NK-92 (cell line): ENCODE results near the gene RUVBL2.
"Not testable (repeated sequence)": the region's sequence is repeated elsewhere in the genome, so short reads cannot be mapped to it uniquely, and the experiment has no call there.

Source experiments
- DNase-seq: peaks from one replicate; lab custom pipeline; 2025; ENCODE audit not compliant: unreplicated experiment; lab: John Stamatoyannopoulos, UW

The RUVBL2 gene

DNA sequence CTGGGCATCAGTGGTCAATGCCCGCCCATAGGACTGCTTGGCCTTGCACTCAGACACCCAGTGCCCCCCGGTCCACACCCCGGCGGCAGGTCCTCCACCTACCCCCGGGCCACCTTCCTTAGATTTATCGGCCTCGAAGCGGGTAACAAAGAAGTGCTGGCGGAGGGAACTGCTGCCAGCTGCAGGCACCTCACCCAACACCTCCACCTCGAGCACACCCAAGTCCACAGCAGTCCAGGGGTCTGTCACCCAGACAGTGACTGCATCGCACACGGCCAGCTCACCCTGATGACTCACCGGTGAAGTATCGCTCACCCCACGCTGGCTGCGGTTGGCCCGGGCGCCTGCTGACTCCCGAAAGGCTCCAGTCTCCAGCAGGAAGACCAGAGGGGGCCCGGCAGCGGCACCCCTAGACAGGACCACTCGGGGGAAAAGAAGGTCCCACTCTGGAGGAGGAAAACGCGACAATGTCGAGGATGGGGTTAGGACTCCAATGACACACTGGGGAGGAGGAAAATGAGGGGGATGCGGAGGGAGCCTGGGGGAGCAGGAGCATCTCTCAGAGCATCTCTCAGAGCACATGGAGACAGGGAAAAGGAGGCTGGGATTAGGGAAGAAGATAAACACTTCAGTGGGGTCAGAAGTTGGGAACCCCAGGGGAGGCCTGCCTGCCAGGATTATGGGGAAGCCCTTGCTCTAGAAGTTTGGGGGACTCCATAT lies 45.0 kb downstream of the RUVBL2 start:
- not testable (repeated sequence) for DNase-seq

DNA sequence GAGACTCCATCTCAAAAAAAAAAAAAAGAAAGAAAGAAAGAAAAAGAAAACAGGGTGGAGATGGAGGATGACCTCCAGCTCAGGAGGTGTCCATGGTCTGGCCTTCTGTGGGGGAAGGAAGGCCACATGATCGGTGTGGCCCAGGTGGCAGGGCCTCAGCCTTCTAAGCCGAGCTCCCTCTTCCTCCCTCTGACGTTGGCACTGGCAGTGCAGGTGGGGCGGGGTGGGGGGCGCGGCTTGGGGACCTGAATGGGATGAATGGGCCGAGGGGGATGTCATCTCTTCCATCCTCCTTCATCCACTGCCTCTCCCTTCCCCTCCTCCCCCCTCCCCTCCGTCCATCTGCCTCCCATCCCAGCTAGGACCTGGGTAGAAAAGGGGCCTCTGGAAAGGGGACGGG lies 46.0 kb downstream of the RUVBL2 start:
- DNase-seq = not testable (repeated sequence)

DNA sequence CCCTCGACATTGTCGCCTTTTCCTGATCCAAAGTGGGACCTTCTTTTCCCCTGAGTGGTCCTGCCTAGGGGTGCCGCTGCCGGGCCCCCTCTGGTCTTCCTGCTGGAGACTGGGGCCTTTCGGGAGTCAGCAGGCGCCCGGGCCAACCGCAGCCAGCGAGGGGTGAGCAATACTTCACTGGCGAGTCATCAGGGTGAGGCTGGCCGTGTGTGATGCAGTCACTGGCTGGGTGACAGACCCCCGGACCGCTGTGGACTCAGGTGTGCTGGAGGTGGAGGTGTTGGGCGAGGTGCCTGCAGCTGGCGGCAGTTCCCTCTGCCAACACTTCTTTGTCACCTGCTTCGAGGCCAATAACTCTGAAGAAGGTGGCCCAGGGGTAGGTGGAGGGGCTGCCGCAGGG lies 48.5 kb downstream of the RUVBL2 start:
- DNase-seq = no peak

- DNase-seq = not testable (repeated sequence)
These were observed 49.0 kb downstream of the RUVBL2 start for GRCh38 chr19:49042666-49043065.

GRCh38 chr19:49043548-49043947 lies 49.9 kb downstream of the RUVBL2 start, which contains the start of gene CGB5:
Gene CGB5 (plus strand): TSS chr19:49043848. CDS start chr19:49044210, 362 bp downstream.
- DNase-seq = not testable (repeated sequence)

- not testable (repeated sequence) for DNase-seq
These were observed 55.3 kb downstream of the RUVBL2 start, which contains the start of gene CGB8 for GRCh38 chr19:49049011-49049410. Gene CGB8 (minus strand): TSS chr19:49049111. CDS start chr19:49048739, 372 bp downstream.

- DNase-seq = not testable (repeated sequence)
These were observed 56.1 kb downstream of the RUVBL2 start for GRCh38 chr19:49049834-49050233.

GRCh38 chr19:49050376-49051033 lies 56.8 kb downstream of the RUVBL2 start:
- not testable (repeated sequence) for DNase-seq

DNA sequence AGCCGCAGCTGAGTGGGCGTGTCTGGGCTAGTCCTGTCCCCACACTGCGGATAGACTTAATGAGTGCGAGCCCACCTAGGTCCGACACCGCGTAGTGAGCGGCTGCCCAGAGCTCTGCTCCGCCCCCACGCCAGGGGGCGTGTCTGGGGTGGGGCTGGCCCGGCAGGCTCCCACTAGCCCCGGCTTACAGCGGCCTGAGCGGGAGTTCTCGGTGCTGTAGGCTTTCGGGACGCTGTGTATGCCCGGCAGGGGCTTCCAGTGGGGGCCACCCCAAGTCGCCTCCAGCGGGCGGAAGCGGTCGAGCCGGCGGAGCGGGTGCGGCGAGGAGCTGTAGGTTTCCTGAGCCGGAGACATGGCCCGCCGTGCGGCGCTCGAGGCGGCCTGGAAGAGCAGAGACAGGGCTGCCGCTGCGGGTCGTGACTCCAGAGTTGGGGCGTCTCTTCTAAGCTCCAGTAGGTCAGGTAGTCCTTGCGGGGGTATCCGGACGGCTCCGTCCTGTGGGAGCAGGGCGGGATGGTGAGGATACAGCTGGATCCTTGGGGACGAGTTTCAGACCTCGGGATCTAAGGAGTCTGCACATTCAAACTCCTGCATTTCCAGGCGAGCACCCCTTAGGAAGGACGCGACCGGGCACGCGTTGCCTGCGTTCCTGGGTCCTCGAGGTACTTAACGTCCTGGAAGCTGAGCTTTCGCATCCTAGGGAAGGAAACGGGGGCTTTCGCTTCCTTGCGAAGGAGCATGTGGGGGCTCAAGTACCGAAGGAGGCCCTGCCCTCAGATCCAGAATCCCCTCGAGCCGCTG lies 62.6 kb downstream of the RUVBL2 start:
- DNase-seq = no peak

DNA sequence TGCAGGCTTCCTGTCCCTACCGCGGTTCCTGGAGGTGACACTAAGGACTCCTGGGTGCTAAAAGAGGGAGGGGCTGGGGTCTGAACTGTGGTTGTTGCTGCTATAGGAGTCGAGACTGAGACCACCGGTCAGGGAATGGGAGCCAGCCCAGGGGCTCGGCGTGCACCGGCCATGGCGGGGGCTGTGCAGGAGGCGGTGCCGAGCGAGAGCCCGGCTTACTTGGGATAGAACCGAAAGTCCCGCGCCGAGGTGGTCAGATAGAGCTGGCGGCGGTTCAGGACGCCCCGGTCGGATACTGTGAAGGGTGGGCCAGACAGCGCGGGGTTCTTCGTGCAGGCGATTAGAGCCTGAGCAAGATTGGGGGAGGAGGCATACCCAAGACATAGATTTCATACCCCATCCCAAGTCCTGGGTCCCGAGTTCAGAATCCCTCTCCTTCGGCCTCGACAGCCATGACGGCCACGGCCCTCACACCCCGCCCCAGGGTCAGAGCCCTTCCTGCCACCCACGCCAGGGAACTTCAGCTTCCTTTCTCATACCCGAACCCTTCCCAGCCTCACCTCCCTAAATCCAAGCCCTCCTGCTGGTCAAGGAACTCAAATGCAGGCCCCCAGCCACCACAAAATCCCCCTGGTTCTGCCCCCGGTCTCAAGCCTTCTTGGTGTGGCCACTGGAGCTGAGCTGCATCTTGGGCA lies 63.4 kb downstream of the RUVBL2 start:
- DNase-seq = not testable (repeated sequence)

DNA sequence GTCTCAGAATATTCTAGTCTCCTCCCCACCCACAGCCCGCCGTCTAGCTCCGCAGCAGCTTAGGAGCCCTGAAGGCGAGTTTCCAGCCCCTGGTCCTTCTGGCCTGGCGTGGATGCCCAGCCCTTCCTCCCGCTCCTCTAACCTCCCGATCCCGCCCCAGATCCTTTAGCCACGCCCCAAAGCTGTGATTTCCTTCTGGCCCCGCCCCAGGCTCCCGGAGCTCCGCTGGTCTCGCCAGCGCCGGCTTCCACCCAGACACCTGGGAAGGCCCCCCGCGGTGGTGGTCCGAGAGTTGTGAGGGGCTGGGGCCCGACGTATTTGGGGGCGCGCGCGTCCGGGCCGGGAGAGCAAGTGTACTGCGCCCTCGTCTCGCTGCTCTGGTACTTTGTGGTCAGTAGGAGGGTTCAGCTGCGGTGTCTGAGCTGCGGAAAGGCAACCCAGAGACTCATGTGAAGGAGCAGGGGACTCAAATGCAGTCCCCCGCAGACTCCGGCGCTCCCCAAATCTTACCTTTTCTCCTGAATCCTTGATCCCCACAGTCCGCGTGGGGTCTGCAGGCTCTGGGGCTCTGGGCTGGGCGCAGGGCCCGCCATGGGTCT lies 64.0 kb downstream of the RUVBL2 start, which contains the start of gene CGB7:
Gene CGB7, minus strand, starts transcription at position 114 of the 599 bp plus-strand sequence. CDS start 2,374 bp downstream, outside the sequence.
- DNase-seq = no peak

GRCh38 chr19:49058562-49058961 lies 64.9 kb downstream of the RUVBL2 start:
- DNase-seq = no peak

DNA sequence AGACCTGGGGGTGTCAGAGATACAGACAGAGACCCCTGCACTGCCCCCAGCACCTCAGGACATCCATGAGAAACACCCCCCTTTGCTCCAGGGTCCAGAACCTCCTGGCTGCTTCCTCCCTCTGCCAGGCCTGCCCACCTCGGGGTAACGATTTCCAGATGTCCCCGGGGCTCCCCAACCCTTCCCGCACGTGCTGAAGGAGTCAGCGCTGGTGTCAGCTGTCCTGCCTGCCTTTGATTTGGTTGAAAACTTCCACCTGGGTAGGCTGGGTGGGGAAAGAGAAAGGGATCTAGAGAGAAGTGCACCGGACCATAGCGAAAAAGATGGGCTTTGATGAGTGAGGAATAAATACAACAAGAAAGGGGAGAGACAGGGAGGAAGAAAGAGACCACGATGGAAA lies 65.4 kb downstream of the RUVBL2 start:
- DNase-seq = no peak

GRCh38 chr19:49061000-49061399 lies 67.3 kb downstream of the RUVBL2 start:
- no peak for DNase-seq

- DNase-seq = no peak
These were observed 67.8 kb downstream of the RUVBL2 start for GRCh38 chr19:49061445-49061844.

GRCh38 chr19:49064029-49064629 lies 70.4 kb downstream of the RUVBL2 start:
- DNase-seq = no peak

DNA sequence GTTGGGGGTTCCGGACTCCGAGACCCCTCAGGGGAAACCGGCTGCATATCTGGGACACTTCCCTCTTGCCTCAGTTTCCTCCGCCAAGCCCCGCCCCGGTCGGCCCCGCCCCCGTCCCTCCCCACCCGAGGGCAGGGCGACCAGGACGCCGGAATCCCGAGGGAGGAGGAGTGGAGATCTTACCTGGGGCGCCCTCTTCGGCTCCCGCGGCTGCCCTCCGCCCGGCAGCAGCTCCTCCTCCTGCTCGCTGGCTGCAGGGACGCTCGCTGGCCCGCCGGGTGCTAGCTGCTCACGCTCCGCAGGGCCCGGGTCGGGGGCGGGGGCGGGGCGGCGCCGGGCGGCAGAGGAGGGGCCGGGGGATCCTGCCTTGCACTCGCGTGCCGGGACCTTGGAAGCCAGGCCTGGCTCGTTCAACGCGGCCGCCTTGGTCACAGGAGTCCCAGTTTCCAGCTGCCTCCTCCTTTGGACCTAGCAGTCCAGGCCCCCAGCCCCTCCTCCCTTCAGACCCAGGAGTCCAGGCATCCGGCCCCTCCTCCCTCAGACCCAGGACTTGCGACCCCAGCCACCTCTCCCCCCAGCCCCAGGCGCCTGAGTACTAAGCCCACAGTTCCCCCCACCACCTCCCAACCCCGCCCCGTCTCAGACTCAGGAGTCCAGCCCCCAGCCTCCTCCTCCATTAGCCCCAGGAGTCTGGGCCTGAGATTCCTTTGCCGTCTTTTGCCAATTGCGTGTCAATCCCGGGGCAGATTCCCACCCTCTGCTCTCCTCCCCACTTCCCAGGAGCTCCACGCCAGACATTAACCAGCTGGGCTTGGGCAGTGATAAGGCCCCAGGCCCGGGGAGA lies 71.3 kb downstream of the RUVBL2 start, which contains the start of gene NTF4:
Gene NTF4, minus strand, starts transcription at position 51 of the 844 bp plus-strand sequence. CDS start 2,821 bp downstream, outside the sequence.
- DNase-seq = no peak
